NCI-H460 (cell line): Measurements from ENCODE around the gene MESP1. TPM values are rescaled to one million over a fixed set of nuclear protein-coding genes. Genes with fewer than 3 reads are reported as not detected.
A peak's percentile ranks its signal among the peaks of the same experiment; 100 is the strongest.
"Not testable (repeated sequence)": the region's sequence is repeated elsewhere in the genome, so short reads cannot be mapped to it uniquely, and the experiment has no call there.

Experiments used
- DNase-seq: peaks from one replicate; pipeline ENCODE4 v3.0.0-alpha.2; 2016; ENCODE audit warnings: low read depth; ENCODE audit errors: extremely low read depth
- polyA plus RNA-seq: library from polyadenylated mRNA; depleted of rRNA; stranded (reverse); fragments of >200 nt; gene quantifications from 2 replicates; pipeline ENCODE4 v1.2.3, GENCODE V29; 2014; cell fraction: nucleus; rRNA removed
- total RNA-seq: library from RNA; depleted of rRNA; stranded (reverse); fragments of >200 nt; shearing (Covaris generic); gene quantifications from 2 replicates; pipeline ENCODE4 v1.2.3, GENCODE V29; 2014; rRNA removed

Gene MESP1, protein sequence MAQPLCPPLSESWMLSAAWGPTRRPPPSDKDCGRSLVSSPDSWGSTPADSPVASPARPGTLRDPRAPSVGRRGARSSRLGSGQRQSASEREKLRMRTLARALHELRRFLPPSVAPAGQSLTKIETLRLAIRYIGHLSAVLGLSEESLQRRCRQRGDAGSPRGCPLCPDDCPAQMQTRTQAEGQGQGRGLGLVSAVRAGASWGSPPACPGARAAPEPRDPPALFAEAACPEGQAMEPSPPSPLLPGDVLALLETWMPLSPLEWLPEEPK
- 3.1 TPM in 2 replicates for total RNA-seq
- polyA plus RNA-seq, result 5.2 and 12.6 TPM in 2 replicates

DNA sequence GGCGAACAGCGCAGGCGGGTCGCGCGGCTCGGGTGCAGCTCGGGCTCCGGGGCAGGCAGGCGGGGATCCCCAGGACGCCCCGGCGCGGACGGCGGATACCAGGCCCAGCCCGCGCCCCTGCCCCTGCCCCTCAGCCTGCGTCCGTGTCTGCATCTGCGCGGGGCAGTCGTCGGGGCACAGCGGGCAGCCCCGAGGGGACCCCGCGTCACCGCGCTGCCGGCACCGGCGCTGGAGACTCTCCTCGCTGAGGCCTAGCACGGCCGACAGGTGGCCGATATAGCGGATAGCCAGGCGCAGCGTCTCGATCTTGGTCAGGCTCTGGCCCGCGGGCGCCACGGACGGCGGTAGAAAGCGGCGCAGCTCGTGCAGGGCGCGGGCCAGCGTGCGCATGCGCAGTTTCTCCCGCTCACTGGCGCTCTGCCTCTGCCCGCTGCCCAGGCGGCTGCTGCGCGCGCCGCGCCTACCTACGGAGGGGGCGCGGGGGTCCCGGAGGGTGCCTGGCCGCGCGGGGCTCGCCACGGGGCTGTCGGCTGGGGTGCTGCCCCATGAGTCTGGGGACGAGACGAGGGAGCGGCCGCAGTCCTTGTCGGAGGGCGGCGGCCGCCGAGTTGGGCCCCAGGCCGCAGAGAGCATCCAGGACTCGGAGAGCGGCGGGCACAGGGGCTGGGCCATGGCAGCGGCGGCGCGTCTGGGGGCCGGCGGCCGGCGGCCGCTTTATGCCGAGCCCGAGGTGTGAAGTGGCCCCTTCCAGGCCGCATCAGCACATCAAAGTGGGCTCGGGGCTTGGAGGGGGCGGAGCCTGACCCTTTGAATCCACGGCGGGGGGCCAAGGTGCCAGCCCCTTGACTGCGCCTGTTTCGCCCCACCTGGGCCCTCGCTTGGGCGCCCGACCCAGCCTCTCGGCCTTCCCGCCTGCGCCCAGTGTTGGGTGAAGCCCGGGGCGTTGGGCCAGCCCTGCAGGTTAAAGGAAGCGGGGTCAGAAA, at the start of gene MESP1:
Gene MESP1, minus strand, starts transcription at position 690 of the 983 bp plus-strand sequence. Its CDS starts 18 bp downstream, at position 672.
- peak; percentile 92 for DNase-seq

- no peak for DNase-seq
These were observed 49.0 kb upstream of the MESP1 start for GRCh38 chr15:89799918-89800498.

GRCh38 chr15:89799011-89799911, 48.2 kb upstream of the MESP1 start:
- DNase-seq, result no peak

- DNase-seq, result no peak
These were observed 46.7 kb upstream of the MESP1 start for GRCh38 chr15:89797678-89798201.

DNA sequence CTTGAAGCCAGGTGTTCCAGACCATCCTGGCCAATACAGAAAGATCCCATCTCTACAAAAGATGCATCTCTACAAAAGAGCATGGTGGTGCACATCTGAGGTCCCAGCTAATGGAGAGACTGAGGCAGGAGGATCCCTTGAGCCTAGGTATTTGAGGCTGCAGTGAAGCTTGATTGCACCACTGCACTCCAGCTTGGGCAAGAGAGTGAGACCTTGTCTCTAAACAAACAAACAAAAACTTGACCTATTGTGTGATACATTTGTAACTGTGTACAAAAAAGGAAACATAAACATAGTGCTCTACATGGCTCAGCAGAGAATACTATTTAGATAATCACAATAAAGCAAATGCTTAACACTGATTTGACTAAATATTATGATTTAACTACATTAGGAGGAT, 44.9 kb upstream of the MESP1 start:
- DNase-seq, result no peak

DNA sequence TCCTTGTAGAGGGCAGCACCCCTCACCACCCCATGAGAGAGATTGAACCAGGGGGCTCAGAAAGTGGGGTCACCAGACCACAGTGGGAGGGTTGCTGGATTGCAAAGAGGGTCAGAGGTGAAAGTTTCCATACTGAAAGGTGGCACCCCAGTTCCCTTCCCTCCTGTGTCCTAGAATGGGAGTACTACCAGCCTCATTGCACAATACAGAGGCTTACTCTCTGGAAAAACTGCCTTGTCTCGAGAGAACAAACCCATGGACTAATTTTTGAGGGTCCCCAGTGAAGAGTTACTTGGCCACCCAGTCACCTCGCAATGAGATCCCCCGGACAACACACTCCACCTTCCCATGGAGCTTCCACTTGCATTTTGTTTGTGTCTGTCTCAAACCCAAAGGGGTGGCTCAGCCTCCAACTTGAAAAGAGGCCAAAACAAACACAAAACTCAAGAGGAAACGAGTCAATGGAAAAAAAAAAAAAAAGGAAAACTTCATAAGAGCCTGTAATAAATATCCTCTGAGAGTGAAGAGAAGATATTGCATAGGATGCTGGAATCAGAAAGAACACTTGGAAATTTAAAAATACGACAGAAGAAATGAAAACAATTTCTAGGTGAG, 43.7 kb upstream of the MESP1 start:
- no peak for DNase-seq

GRCh38 chr15:89792106-89792805, 41.2 kb upstream of the MESP1 start:
- DNase-seq, result no peak

GRCh38 chr15:89790661-89791060, 39.6 kb upstream of the MESP1 start:
- DNase-seq, result no peak

DNA sequence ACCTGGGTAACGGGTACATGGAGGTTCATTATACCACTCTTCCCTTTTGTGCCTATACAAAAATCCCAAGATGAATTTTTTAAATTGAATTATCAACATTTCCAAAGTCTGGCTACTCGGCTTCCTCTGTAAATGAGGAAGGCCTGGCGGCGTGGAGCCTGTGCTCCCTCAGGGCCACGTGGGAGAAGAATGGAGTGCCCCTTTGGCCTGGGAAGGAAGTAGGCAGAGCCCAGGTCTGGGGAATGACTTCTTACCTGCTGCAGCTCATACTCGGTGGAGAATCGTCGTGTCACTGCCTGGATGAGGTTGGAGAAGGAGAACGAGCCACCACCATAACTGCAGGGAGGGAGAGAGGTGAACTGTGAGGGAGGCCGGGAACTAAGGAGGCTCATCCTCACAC, 39.2 kb upstream of the MESP1 start:
- DNase-seq, result no peak

DNA sequence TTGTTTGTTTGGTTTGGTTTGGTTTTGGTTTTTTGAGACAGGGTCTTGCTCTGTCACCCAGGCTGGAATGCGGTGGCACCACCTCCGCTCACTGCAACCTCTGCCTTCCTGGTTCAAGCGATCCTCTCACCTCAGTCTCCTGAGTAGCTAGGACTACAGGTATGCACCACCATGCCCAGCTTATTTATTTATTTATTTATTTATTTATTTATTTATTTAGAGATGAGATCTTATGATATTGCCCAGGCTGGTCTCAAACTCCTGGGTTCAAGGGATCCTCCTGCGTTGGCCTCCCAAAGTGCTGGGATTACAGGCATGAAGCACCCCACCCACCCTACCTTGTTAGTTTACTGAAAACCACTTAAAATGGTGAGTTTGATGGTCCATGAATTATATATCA, 37.5 kb upstream of the MESP1 start:
- not testable (repeated sequence) for DNase-seq

GRCh38 chr15:89787944-89788343, 36.9 kb upstream of the MESP1 start:
- no peak for DNase-seq

DNA sequence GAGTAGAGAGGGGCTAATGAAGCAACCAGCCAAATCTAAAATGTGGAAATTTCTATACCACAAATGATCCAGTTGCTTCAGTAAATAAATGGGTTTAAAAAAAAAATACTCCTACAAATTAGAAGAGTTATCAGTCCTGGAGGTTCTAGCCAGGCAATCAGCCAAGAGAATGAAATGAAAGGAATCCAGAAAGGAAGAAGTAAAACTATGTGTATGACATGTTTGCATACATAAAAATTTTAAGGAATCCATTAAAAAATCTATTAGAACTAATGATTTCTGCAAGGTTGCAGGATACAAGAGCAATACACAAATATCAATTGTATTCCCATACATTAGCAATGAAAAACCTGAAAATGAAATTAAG, 34.7 kb upstream of the MESP1 start:
- no peak for DNase-seq

GRCh38 chr15:89785064-89785773, 34.2 kb upstream of the MESP1 start:
- no peak for DNase-seq

DNA sequence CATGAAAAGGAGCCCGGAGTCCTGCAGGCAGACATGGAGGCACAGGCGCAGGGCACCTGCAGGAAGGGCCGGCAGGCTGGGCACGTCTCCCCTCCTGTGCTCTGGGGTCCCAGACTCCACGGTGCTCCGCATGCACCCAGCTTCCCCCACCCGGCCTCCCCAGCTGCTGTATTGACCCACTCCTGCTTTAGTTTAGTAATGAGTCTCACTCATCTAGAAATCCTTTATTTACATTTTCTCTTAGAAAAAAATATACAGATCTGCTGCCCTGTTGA, 33.6 kb upstream of the MESP1 start:
- no peak for DNase-seq

DNA sequence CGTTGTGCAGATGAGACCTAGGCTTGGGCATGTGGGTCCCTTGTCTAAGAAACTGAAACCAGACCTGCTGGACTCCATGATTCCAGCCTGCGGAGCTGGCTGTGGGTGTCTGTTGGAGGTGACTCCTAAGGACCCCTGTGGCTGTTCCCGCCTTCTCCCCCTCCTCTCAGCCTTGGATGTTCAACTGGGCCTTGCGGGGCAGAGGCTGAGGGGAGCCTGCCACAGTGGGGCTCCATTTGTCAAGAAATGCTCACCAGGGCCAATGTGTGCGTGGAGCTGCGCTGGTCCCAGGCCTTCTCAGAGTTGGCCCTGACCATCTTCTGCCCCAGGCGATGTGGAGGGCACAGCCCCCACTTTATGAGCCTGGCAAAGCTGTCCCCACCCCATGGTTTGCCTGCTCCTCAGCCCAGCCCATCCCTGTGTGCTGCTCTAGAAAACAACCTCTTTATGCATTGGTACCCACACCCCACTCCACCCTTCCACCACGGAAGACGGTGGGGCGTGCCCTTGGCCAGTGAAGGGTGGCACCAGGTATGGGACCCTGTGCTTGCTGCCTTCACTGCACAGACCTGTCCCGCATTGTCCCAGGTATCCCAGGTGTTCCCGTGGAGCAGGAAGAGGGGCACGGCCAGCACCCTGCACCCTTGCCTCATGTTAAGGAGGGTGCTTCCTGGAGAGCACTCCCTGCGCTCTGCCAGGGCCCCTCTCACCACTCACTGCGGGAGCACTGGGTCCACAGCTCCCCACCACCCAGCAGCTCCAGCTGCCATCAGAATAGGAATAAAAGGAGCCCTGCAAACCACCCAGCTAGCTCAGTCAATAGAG, 33.0 kb upstream of the MESP1 start:
- DNase-seq, result no peak

- DNase-seq, result no peak
These were observed 32.2 kb upstream of the MESP1 start for GRCh38 chr15:89783111-89783860.

- DNase-seq, result not testable (repeated sequence)
These were observed 31.5 kb upstream of the MESP1 start for GRCh38 chr15:89782619-89782950.
